Activated naive CD4-positive, alpha-beta T cell treated with anti-CD3 and anti-CD28 coated beads for 36 hours (primary cell): ENCODE measurements around the gene CYP26B1. TPM values are rescaled to one million over a fixed set of nuclear protein-coding genes. Genes with fewer than 3 reads are reported as not detected.
A peak's percentile ranks its signal among the peaks of the same experiment; 100 is the strongest.

Experiments
- CTCF ChIA-PET: fragments of 350-600 bp; sonication (Branson Sonifier 250); formaldehyde crosslinking; loops from one replicate; lab custom pipeline; 2021; ENCODE audit warnings: antibody characterized with exemption; lab: Charles Lee
- DNase-seq: peaks from one replicate; pipeline ENCODE4 v3.0.0-alpha.2; 2020
- H3K27ac Mint-ChIP-seq: one replicate; pipeline ENCODE4 v1.8.0; 2021; ENCODE audit warnings: mild to moderate bottlenecking, mixed read lengths
- H3K27me3 Mint-ChIP-seq: one replicate; pipeline ENCODE4 v1.8.0; 2021; ENCODE audit warnings: low read depth, mixed read lengths
- H3K36me3 Mint-ChIP-seq: one replicate; pipeline ENCODE4 v1.8.0; 2021; ENCODE audit warnings: low read depth, mixed read lengths
- H3K4me1 Mint-ChIP-seq: one replicate; pipeline ENCODE4 v1.8.0; 2021; ENCODE audit warnings: low read depth, mixed read lengths
- H3K4me3 Mint-ChIP-seq: one replicate; pipeline ENCODE4 v1.8.0; 2021; ENCODE audit warnings: mild to moderate bottlenecking, moderate library complexity, mixed read lengths
- H3K9me3 Mint-ChIP-seq: one replicate; pipeline ENCODE4 v1.8.0; 2021; ENCODE audit warnings: mixed read lengths
- intact Hi-C: fragments of 100-400 bp; cut with micrococcal nuclease; formaldehyde crosslinking; loops from one replicate; pipeline ENCODE4 v1.15.1; 2023
- total RNA-seq, 2 experiments: library from RNA; stranded (reverse); gene quantifications; one replicate each; pipeline ENCODE4 v1.2.3, GENCODE V29; 2021

The CYP26B1 gene
- total RNA-seq, 2 experiments from 2014 or later, result not detected

GRCh38 chr2:72153026-72153791 is 5.5 kb upstream of the CYP26B1 start:
- no peak overlapping the region for H3K4me3 Mint-ChIP-seq
- no peak for DNase-seq
- no peaks in the 10 kb centered on the region for H3K36me3 Mint-ChIP-seq
- H3K9me3 Mint-ChIP-seq, result no peaks in the 10 kb centered on the region
- CTCF ChIA-PET, result interaction anchor here (0.8 to 1.9 kb wide), 5 partner anchors 20 to 427 kb away, joined by 3 to 17 read pairs (median 4); no protein-coding TSS in a partner anchor
- H3K27ac Mint-ChIP-seq, result no peak overlapping the region
- intact Hi-C loops, result no loop called here
- peaks cover 17% of the 10 kb centered on the region for H3K4me1 Mint-ChIP-seq
- peaks cover 49% of the 10 kb centered on the region for H3K27me3 Mint-ChIP-seq

- Mint-ChIP-seq H3K27me3 (peaks cover 57% of the 10 kb centered on the region), H3K27ac (no peak overlapping the region), H3K4me3 (no peak overlapping the region), H3K4me1 (peaks cover 33% of the 10 kb centered on the region), H3K36me3 (no peaks in the 10 kb centered on the region), H3K9me3 (no peaks in the 10 kb centered on the region)
- intact Hi-C loops, result loop anchor here (1.0 kb wide), 5 partner anchors 227 to 606 kb away; no protein-coding TSS in a partner anchor
- CTCF ChIA-PET, result interaction anchor here (0.8 to 2.8 kb wide), 13 partner anchors 13 to 604 kb away, joined by 3 to 33 read pairs (median 3); no protein-coding TSS in a partner anchor
- no peak for DNase-seq
These were observed 3.2 kb upstream of the CYP26B1 start for GRCh38 chr2:72150861-72151356.

- DNase-seq, result peak; percentile 78
- H3K4me1 Mint-ChIP-seq, result peaks cover 38% of the 10 kb centered on the region
- peak overlapping the region; percentile 77 for H3K4me3 Mint-ChIP-seq
- intact Hi-C loops, result loop anchor here (1.0 kb wide), 5 partner anchors 226 to 605 kb away; no protein-coding TSS in a partner anchor
- no peaks in the 10 kb centered on the region for H3K36me3 Mint-ChIP-seq
- peaks cover 60% of the 10 kb centered on the region for H3K27me3 Mint-ChIP-seq
- no peak overlapping the region for H3K27ac Mint-ChIP-seq
- no peaks in the 10 kb centered on the region for H3K9me3 Mint-ChIP-seq
- CTCF ChIA-PET, result interaction anchor here (0.5 to 2.8 kb wide), 20 partner anchors 13 to 769 kb away, joined by 3 to 33 read pairs (median 3); no protein-coding TSS in a partner anchor
These were observed 2.6 kb upstream of the CYP26B1 start for GRCh38 chr2:72150157-72150860.

GRCh38 chr2:72149556-72150156 is 2.0 kb upstream of the CYP26B1 start:
- Mint-ChIP-seq H3K4me3 (peak overlapping the region; percentile 77), H3K36me3 (no peaks in the 10 kb centered on the region), H3K9me3 (no peaks in the 10 kb centered on the region), H3K27me3 (peaks cover 60% of the 10 kb centered on the region), H3K27ac (no peak overlapping the region), H3K4me1 (peaks cover 40% of the 10 kb centered on the region)
- DNase-seq, result peak; percentile 25
- CTCF ChIA-PET, result interaction anchor here (0.5 to 2.8 kb wide), 19 partner anchors 12 to 768 kb away, joined by 3 to 33 read pairs (median 3); no protein-coding TSS in a partner anchor
- intact Hi-C loops, result loop anchor here (1.0 to 5.0 kb wide), 8 partner anchors 225 to 768 kb away; partner anchors contain the start of gene EMX1

- no peaks in the 10 kb centered on the region for H3K36me3 Mint-ChIP-seq
- peaks cover 42% of the 10 kb centered on the region for H3K4me1 Mint-ChIP-seq
- no peak for DNase-seq
- intact Hi-C loops, result loop anchor here (5.0 kb wide), 3 partner anchors 347 to 768 kb away; partner anchors contain the start of gene EMX1
- H3K4me3 Mint-ChIP-seq, result peak overlapping the region; percentile 77
- CTCF ChIA-PET, result interaction anchor here (1.3 to 2.8 kb wide), 2 partner anchors 539 to 602 kb away, joined by 3 to 17 read pairs; no protein-coding TSS in a partner anchor
- no peaks in the 10 kb centered on the region for H3K9me3 Mint-ChIP-seq
- no peak overlapping the region for H3K27ac Mint-ChIP-seq
- peaks cover 62% of the 10 kb centered on the region for H3K27me3 Mint-ChIP-seq
These were observed 1.3 kb upstream of the CYP26B1 start for GRCh38 chr2:72148837-72149555.

- Mint-ChIP-seq H3K27me3 (peaks cover 67% of the 10 kb centered on the region), H3K4me3 (peak overlapping the region; percentile 73), H3K36me3 (no peaks in the 10 kb centered on the region), H3K27ac (no peak overlapping the region), H3K4me1 (peaks cover 48% of the 10 kb centered on the region), H3K9me3 (no peaks in the 10 kb centered on the region)
- intact Hi-C loops, result loop anchor here (5.0 kb wide), 3 partner anchors 346 to 769 kb away; partner anchors contain the start of gene EMX1
- DNase-seq, result no peak
- CTCF ChIA-PET, result interaction anchor here (0.8 to 1.3 kb wide), 2 partner anchors 458 to 538 kb away, joined by 3 read pairs; no protein-coding TSS in a partner anchor
These were observed 558 bp upstream of the CYP26B1 start for GRCh38 chr2:72148003-72148836.

GRCh38 chr2:72146347-72147302 is 1.0 kb downstream of the CYP26B1 start:
- H3K4me1 Mint-ChIP-seq, result peaks cover 48% of the 10 kb centered on the region
- no peaks in the 10 kb centered on the region for H3K36me3 Mint-ChIP-seq
- H3K27me3 Mint-ChIP-seq, result peaks cover 75% of the 10 kb centered on the region
- CTCF ChIA-PET, result no interaction called here
- DNase-seq, result no peak
- intact Hi-C loops, result loop anchor here (5.0 kb wide), 3 partner anchors 344 to 771 kb away; partner anchors contain the start of gene EMX1
- H3K4me3 Mint-ChIP-seq, result peak overlapping the region; percentile 1
- no peak overlapping the region for H3K27ac Mint-ChIP-seq
- no peaks in the 10 kb centered on the region for H3K9me3 Mint-ChIP-seq

DNA sequence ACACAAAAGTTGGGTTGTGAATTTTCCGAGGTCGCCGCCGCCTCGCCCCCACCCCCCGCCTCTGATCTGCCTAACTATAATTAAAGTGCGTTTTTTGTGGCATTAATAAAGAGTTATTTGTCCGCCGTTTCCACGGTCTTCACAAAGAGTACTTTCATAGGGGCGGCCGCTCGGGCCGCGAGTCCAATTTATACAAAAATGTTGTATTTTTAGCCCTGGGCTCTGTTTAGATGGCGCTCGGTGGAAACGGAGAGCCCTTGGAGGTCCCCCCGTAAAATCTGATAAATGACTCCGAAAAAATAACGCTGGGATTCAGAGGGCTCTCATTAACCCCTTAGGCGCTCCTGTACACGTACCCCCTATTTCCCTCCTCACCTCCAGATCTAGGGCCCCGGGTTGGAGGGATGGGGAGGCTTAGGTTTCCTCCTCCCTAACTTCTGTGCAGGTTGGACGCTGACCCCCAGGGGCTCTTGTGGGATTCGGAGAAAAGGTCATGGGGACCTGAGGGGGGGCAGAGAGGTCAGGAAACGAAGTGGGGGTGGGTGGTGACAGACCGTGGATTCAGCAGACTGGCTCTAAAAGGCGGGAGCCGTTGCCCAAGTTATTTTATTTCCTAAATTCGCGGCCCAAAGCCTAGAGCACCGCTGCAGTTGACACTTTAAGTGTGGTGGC is 1.9 kb downstream of the CYP26B1 start:
- CTCF ChIA-PET, result no interaction called here
- peak overlapping the region; percentile 26 for H3K4me3 Mint-ChIP-seq
- H3K9me3 Mint-ChIP-seq, result no peaks in the 10 kb centered on the region
- intact Hi-C loops, result loop anchor here (5.0 kb wide), 3 partner anchors 343 to 772 kb away; partner anchors contain the start of gene EMX1
- peaks cover 48% of the 10 kb centered on the region for H3K4me1 Mint-ChIP-seq
- peaks cover 76% of the 10 kb centered on the region for H3K27me3 Mint-ChIP-seq
- no peak overlapping the region for H3K27ac Mint-ChIP-seq
- no peak for DNase-seq
- no peaks in the 10 kb centered on the region for H3K36me3 Mint-ChIP-seq

- no peaks in the 10 kb centered on the region for H3K36me3 Mint-ChIP-seq
- intact Hi-C loops, result loop anchor here (5.0 kb wide), 3 partner anchors 343 to 772 kb away; partner anchors contain the start of gene EMX1
- peak overlapping the region; percentile 26 for H3K4me3 Mint-ChIP-seq
- no peak for DNase-seq
- peaks cover 71% of the 10 kb centered on the region for H3K27me3 Mint-ChIP-seq
- peaks cover 47% of the 10 kb centered on the region for H3K4me1 Mint-ChIP-seq
- no peak overlapping the region for H3K27ac Mint-ChIP-seq
- CTCF ChIA-PET, result no interaction called here
- H3K9me3 Mint-ChIP-seq, result no peaks in the 10 kb centered on the region
These were observed 2.4 kb downstream of the CYP26B1 start for GRCh38 chr2:72145289-72145657.
